Vagina (tissue), 2 donors: ENCODE results near the gene WFDC10B. TPM values are rescaled to one million over a fixed set of nuclear protein-coding genes. Genes with fewer than 3 reads are reported as not detected.

Source experiments
- DNase-seq, 2 donors: peaks; one replicate each; pipeline ENCODE4 v3.0.0-alpha.2; 2017; ENCODE audit errors: extremely low spot score in 2 of 2
- H3K27ac ChIP-seq: fragments of 200-600 bp; sonication (generic); one replicate; pipeline ENCODE4 v1.5.1; 2019
- H3K27me3 ChIP-seq: fragments of 200-600 bp; sonication (generic); one replicate; pipeline ENCODE4 v1.5.1; 2019
- H3K36me3 ChIP-seq, 2 donors: fragments of 200-600 bp; sonication (generic); one replicate each; pipeline ENCODE4 v1.5.1; 2017 to 2019
- H3K4me1 ChIP-seq: fragments of 200-600 bp; sonication (generic); one replicate; pipeline ENCODE4 v1.5.1; 2019
- H3K4me3 ChIP-seq, 2 donors: fragments of 200-600 bp; sonication (generic); 1 replicate in 1 of 2; 2 replicates in 1 of 2; pipeline ENCODE4 v1.5.1; 2016 to 2019
- H3K9me3 ChIP-seq: fragments of 200-600 bp; sonication (generic); one replicate; pipeline ENCODE4 v1.5.1; 2019
- POLR2A ChIP-seq, 2 donors: fragments of 450-650 bp; IDR thresholded peaks; one replicate each; pipeline ENCODE4 v1.6.1; 2017; ENCODE audit warnings: antibody characterized with exemption in 2 of 2, mild to moderate bottlenecking in 2 of 2, moderate library complexity in 2 of 2
- POLR2AphosphoS5 ChIP-seq, 2 donors: sonication (generic); formaldehyde crosslinking; IDR thresholded peaks; one replicate each; pipeline ENCODE4 v1.9.0; 2017; ENCODE audit warnings: antibody characterized with exemption in 2 of 2, mild to moderate bottlenecking in 2 of 2, low read depth in 1 of 2; ENCODE audit not compliant: insufficient read depth in 1 of 2
- intact Hi-C: fragments of 100-400 bp; cut with DNase I; formaldehyde crosslinking; loops from one replicate; pipeline ENCODE4 v1.15.1; 2023
- microRNA-seq: library from miRNA; unstranded; fragments of <30 nt; microRNA quantifications from one replicate; pipeline ENCODE4, GENCODE V29; 2017; ENCODE audit warnings: borderline number of aligned reads, borderline replicate concordance
- small RNA-seq: library from RNA; depleted of rRNA; stranded (forward); fragments of <200 nt; gene quantifications from one replicate; pipeline ENCODE3, GENCODE V24; 2016
- total RNA-seq: library from RNA; depleted of rRNA; stranded (reverse); fragments of >200 nt; gene quantifications from one replicate; pipeline ENCODE4 v1.2.3, GENCODE V29; 2016
- TF ChIP-seq, protein P1 (sequence below), 3 experiments: fragments of 450-650 bp in 2 of 3; fragments of 200-600 bp in 1 of 3; sonication (generic) in 1 of 3; IDR thresholded peaks; one replicate each; pipeline ENCODE4 v1.5.1; 2017 to 2019; ENCODE audit warnings: antibody characterized with exemption in 3 of 3, mild to moderate bottlenecking in 2 of 3, moderate library complexity in 2 of 3

The WFDC10B gene
- total RNA-seq, 1 donor from 2014 or later: not detected

DNA sequence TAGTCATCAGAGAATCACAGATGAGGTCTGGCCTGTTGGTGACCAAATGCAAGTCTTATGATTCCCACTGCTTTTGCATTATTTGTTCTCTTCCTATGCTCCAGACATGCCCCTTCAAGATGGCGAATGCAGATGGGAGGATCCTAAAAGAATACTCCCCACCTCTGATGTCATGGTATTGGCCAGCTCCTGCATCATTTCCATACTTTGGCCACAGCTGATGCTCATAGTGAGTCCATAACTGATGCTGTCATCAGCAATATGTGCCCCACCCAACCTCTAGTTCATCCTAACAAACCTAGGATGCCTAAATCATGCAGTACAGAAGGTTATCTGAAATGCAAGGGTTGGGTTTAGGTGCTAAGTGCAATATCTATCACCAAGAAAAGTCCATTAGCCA is 68.3 kb downstream of the WFDC10B start:
- TF ChIP-seq, protein P1, sequence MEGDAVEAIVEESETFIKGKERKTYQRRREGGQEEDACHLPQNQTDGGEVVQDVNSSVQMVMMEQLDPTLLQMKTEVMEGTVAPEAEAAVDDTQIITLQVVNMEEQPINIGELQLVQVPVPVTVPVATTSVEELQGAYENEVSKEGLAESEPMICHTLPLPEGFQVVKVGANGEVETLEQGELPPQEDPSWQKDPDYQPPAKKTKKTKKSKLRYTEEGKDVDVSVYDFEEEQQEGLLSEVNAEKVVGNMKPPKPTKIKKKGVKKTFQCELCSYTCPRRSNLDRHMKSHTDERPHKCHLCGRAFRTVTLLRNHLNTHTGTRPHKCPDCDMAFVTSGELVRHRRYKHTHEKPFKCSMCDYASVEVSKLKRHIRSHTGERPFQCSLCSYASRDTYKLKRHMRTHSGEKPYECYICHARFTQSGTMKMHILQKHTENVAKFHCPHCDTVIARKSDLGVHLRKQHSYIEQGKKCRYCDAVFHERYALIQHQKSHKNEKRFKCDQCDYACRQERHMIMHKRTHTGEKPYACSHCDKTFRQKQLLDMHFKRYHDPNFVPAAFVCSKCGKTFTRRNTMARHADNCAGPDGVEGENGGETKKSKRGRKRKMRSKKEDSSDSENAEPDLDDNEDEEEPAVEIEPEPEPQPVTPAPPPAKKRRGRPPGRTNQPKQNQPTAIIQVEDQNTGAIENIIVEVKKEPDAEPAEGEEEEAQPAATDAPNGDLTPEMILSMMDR (IDR thresholded peaks at IDR 0.05): no peak
- TF ChIP-seq POLR2AphosphoS5 (IDR thresholded peaks at IDR 0.05; ENCODE audit: insufficient read depth in 1 of 2, low read depth in 1 of 2) (no peak), POLR2A (IDR thresholded peaks at IDR 0.05) (no peak)
- no peak for DNase-seq
- Histone ChIP-seq H3K4me1 (no peaks in the 10 kb centered on the region), H3K36me3 (no peaks in the 10 kb centered on the region), H3K27me3 (no peaks in the 10 kb centered on the region), H3K27ac (no peak overlapping the region), H3K4me3 (no peak overlapping the region), H3K9me3 (no peaks in the 10 kb centered on the region)
- intact Hi-C loops: no loop called here

Small RNA genes lying within 50 kb of the gene (microRNA-seq; reads per million reads assigned to microRNA genes)
- gene MIR3617: 2.9 reads per million

Small RNA genes lying within 50 kb of the gene (small RNA-seq; reads per million reads assigned to genes)
- gene MIR3617 (not detected), gene SPINT5P (not detected)

Other genes with a start within 250 kb of the WFDC10B start
- gene WFDC2, start 235.3 kb downstream of the WFDC10B start, total RNA-seq: 2.2 TPM
- gene SPINT3, start 189.4 kb downstream of the WFDC10B start, total RNA-seq: not detected
- gene WFDC6, start 165.5 kb downstream of the WFDC10B start, total RNA-seq: not detected
- not detected for gene EPPIN, start 157.6 kb downstream of the WFDC10B start, total RNA-seq
- not detected for gene WFDC8, start 125.7 kb downstream of the WFDC10B start, total RNA-seq
- not detected for gene WFDC10A, start 75.3 kb downstream of the WFDC10B start, total RNA-seq
- not detected for gene WFDC9, start 73.7 kb downstream of the WFDC10B start, total RNA-seq
- gene WFDC11, start 34.8 kb downstream of the WFDC10B start, total RNA-seq: not detected
- gene WFDC13, start 3.0 kb downstream of the WFDC10B start, total RNA-seq: not detected
- gene SPINT4, start 17.3 kb upstream of the WFDC10B start, total RNA-seq: not detected
- not detected for gene WFDC3, start 86.9 kb upstream of the WFDC10B start, total RNA-seq
- gene DNTTIP1, start 86.9 kb upstream of the WFDC10B start, total RNA-seq: 33.6 TPM
- gene UBE2C, start 107.6 kb upstream of the WFDC10B start, total RNA-seq: 7.6 TPM
- not detected for gene TNNC2, start 122.3 kb upstream of the WFDC10B start, total RNA-seq
- 145 TPM for gene SNX21, start 128.8 kb upstream of the WFDC10B start, total RNA-seq
- 50.6 TPM for gene ACOT8, start 152.4 kb upstream of the WFDC10B start, total RNA-seq
- 2.9 TPM for gene ZSWIM3, start 152.6 kb upstream of the WFDC10B start, total RNA-seq
- 4.2 TPM for gene ZSWIM1, start 176.2 kb upstream of the WFDC10B start, total RNA-seq
- gene SPATA25, start 182.6 kb upstream of the WFDC10B start, total RNA-seq: 7.1 TPM
- gene NEURL2, start 186.2 kb upstream of the WFDC10B start, total RNA-seq: 15.2 TPM
- 114 TPM for gene CTSA, start 186.3 kb upstream of the WFDC10B start, total RNA-seq
- gene PLTP, start 207.1 kb upstream of the WFDC10B start, total RNA-seq: 292 TPM
- 36.6 TPM for gene PCIF1, start 229.7 kb upstream of the WFDC10B start, total RNA-seq